Upper lobe of left lung (tissue), 4 donors: ENCODE results near the gene ZBTB17.

Source experiments
- CTCF ChIP-seq, 6 experiments: fragments of 450-650 bp in 4 of 6; fragments of 200-600 bp in 2 of 6; sonication (generic) in 2 of 6; IDR thresholded peaks; one replicate each; pipeline ENCODE4 v1.5.1; 2016 to 2019; ENCODE audit warnings: antibody characterized with exemption in 6 of 6
- POLR2A ChIP-seq, 4 donors: fragments of 450-650 bp; IDR thresholded peaks; one replicate each; pipeline ENCODE4 v1.5.1; 2016 to 2017; ENCODE audit warnings: antibody characterized with exemption in 4 of 4, mild to moderate bottlenecking in 2 of 4
- POLR2AphosphoS5 ChIP-seq, 2 donors: sonication (generic); formaldehyde crosslinking; IDR thresholded peaks; one replicate each; pipeline ENCODE4 v1.5.1; 2017; ENCODE audit warnings: antibody characterized with exemption in 2 of 2

DNA sequence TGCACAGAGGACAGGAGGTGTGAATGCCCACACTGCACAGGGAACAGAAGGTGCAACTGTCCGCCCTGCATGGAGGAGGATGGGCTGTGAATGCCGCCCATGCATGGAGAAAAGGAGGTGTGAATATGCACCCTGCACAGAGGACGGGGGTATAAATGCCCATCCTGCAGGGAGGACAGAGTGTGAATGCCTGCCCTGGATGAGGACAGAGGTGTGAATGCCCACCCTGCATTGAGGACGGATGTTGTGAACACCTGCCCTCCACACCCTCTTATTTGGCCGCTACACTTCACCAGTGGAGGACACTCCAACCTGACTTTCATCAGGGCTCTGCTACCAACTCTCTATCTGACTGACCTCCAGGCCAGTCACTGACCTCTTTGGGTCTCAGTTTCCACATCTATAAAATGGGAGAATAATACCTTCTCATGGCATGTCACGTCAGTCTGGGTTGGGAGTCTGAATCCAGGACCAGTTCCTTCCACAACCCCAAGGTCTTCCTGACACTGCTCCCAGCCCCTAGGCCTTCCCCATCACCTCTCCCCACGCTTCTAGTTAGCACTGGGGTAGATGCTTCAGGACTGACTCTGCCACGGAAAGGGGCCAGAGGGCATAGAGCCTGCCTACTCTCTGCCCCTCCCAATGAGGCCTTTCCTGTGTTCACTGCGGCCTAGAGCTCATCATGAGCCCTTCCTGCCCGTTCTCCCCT lies 28.4 kb downstream of the ZBTB17 start:
- TF ChIP-seq POLR2AphosphoS5 (IDR thresholded peaks at IDR 0.05) (no peak), CTCF (IDR thresholded peaks at IDR 0.05) (no peak), POLR2A (IDR thresholded peaks at IDR 0.05) (no peak)
